Measurements from ENCODE around the gene ZNF445.

The ZNF445 gene

GRCh38 chr3:44396200-44397171 lies 81.0 kb downstream of the ZNF445 start:
- DNase-seq, result no peak

- no peak for DNase-seq
These were observed 81.8 kb downstream of the ZNF445 start for GRCh38 chr3:44395714-44396113.

- DNase-seq, result no peak
These were observed 85.0 kb downstream of the ZNF445 start for GRCh38 chr3:44392489-44392888.

GRCh38 chr3:44387404-44387803 lies 90.1 kb downstream of the ZNF445 start:
- DNase-seq, result no peak

Data from NCI-H1694 (cell line).